Retinal pigment epithelial cell (primary cell): Measurements from ENCODE around the gene DDX3X.
A peak's percentile ranks its signal among the peaks of the same experiment; 100 is the strongest.

Experiments used
- DNase-seq: peaks from one replicate; pipeline ENCODE4 v3.0.0-alpha.2; 2010; ENCODE audit warnings: low read depth
- H3K4me3 ChIP-seq: 2 replicates; pipeline ENCODE4 v1.5.1; 2011; ENCODE audit warnings: mild to moderate bottlenecking, low read length, control low read depth, moderate library complexity
- TF ChIP-seq, protein P1 (sequence below): conservative IDR thresholded peaks from 2 replicates; pipeline ENCODE4 v1.5.1; 2011; ENCODE audit warnings: low read depth, low read length, control low read depth, inconsistent platforms

The DDX3X gene

DNA sequence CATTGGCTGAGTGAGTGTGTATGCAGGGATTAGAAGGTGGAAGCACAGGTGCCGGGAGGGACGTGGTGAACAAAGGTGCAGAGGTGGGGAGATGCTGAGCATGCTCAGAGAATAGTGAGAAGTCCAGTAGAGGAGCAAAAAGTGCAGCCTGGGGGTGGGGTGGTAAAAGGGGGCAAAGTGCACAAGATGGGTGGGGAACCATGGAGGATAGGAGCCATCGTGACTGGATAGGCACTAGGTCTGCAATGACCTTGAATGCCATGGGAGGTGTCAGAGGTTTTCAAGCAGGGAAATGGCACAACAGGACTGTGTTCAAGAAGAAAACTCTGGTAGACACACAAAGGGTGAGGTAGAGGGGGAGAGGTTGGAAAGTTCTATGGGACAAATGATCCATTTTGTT, 6.6 kb upstream of the DDX3X start:
- H3K4me3 ChIP-seq, result no peak overlapping the region
- DNase-seq, result no peak
- TF ChIP-seq, protein P1, sequence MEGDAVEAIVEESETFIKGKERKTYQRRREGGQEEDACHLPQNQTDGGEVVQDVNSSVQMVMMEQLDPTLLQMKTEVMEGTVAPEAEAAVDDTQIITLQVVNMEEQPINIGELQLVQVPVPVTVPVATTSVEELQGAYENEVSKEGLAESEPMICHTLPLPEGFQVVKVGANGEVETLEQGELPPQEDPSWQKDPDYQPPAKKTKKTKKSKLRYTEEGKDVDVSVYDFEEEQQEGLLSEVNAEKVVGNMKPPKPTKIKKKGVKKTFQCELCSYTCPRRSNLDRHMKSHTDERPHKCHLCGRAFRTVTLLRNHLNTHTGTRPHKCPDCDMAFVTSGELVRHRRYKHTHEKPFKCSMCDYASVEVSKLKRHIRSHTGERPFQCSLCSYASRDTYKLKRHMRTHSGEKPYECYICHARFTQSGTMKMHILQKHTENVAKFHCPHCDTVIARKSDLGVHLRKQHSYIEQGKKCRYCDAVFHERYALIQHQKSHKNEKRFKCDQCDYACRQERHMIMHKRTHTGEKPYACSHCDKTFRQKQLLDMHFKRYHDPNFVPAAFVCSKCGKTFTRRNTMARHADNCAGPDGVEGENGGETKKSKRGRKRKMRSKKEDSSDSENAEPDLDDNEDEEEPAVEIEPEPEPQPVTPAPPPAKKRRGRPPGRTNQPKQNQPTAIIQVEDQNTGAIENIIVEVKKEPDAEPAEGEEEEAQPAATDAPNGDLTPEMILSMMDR, result no peak

DNA sequence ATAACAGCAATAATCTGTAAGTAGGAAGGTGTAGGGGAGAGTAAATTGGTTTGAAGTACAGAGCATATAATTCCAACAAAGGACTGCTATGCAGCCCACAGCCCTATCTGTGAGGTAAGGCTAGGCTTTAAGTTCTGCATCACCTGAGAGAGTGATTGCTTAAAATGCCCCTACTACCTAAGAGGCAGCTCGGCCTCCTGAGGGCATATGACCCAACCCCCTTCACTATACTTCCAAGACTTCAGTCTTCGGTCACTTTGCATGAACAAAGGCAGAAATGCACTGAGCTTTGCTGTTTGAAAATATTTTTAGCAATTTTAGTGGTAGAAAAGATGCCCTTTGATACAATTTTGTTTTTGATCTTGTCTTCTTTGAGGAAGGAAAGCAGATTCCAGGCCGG, 4.9 kb upstream of the DDX3X start:
- TF ChIP-seq, protein P1, result no peak
- DNase-seq, result no peak

DNA sequence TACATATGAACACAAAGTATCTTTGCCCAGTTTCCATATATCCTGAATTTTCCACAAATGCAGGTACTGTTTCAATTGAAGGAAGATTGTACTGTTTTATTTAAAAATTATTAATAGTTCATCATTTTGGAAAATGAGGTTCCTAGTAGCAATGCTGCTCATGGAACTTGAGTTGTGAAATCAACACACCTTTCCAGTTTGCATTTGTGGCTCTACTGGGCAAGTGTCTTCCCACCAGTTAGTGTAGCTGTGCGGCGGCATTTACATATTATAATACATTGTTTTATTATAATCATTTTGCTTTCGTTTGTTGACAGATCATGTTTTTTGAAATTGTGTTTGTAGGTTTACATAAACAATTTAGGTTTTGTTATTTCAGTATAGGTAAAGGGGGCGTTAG, 2.0 kb upstream of the DDX3X start:
- no peak overlapping the region for H3K4me3 ChIP-seq
- TF ChIP-seq, protein P1, result no peak
- no peak for DNase-seq

More for the DNA sequence above, 4.9 kb upstream of the DDX3X start:
- H3K4me3 ChIP-seq, result no peak overlapping the region

DNA sequence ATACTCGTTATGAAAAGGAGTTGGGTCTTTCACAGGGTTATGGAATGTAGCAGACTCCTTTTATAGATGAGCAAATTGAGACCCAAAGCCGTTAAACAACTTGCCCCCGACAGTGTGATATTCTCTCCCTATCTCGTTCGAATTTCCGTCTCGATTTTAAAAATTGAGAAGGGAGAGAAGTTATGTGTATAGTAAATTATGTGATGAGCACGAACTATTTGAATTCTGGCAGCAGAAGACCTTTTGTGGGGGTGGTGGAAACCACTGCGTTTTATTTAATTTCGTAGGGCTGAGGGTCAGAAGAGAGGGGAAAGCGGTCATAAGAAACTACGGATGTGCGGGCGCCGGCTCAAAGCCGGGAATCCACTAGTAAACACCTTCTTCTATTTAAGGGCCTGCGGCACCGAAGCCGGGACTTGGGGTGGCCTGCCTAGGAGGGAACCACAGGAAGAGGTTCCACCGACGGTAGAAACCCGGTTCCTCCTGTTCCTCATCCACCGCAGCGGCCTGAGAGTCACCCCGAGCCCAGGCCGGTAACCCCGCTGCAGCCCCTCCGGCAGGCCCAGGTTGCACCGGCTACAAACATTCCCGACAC, 1.5 kb upstream of the DDX3X start:
- no peak for DNase-seq
- TF ChIP-seq, protein P1, result no peak
- peak overlapping the region; percentile 99 for H3K4me3 ChIP-seq

DNA sequence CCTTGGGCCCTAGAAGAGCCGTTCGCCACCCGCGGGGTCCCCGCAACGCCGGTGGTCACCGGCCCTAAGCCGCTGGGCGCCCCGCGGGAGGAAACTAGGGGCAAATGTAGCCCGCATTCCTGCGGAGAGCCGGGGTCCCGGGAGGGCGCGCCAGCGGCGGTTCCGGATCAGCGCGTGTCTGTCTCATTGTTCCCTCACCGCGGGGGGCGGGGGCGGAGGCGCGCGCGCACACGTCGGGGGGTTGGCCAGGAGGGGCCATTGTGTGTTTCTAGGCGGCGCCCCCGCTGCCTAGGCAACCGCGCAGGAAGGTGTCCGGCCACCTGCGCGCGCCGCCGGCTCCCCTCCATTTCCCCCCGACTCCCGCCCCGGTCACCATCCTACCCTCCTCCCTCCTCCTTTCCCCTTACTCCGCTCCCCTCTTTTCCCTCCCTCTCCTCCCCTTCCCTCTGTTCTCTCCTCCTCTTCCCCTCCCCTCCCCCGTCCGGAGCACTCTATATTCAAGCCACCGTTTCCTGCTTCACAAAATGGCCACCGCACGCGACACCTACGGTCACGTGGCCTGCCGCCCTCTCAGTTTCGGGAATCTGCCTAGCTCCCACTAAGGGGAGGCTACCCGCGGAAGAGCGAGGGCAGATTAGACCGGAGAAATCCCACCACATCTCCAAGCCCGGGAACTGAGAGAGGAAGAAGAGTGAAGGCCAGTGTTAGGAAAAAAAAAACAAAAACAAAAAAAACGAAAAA, 789 bp upstream of the DDX3X start:
- peak overlapping the region; percentile 99 for H3K4me3 ChIP-seq
- DNase-seq, result peak; percentile 68
- TF ChIP-seq, protein P1, result no peak

DNA sequence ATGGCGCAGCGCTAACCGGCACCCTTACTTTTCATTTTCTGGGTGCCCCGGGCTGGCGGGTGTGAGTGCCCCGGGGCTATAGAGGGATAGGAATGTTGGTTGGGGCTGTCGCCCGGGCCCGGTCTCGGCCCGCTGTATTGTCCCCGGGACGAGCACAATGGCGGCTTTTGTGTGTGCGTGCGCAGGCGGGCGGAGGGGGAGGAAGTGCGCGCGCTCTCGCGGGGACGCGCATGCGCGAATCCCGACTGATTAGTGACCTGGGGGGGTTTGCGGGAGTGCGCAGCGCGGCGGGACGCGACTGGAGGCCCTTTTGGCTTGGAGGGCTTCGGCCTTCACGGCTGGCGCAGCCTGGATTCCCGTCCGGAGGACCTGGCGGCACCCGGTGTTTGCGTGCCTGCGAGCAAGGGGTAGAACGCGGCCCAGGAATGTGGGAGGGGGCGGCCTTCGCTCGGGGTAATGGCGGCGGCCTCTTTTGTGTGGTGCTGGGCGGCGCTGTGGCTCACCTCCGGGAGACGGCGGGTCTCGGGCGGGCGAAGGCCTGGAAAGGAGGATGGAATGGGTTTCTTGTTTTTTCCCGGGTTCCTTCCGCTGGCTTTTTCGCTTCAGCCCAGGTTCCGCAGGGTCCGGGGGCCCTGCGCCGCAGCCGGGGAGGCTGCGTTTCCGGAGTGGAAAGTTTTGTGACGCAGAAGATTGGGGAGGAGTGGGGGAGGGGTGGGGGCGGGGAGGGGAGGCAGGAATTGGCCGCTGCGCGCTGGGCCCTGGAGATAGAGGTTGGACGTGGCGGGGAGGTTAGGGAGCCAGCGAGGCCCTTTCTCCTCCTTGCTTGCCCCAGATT, 618 bp downstream of the DDX3X start:
- no peak for DNase-seq
- TF ChIP-seq, protein P1, result peak; percentile 7
- peak overlapping the region; percentile 99 for H3K4me3 ChIP-seq
